ENCODE measurements around the gene CNOT6L.
A peak's percentile ranks its signal among the peaks of the same experiment; 100 is the strongest.

DNA sequence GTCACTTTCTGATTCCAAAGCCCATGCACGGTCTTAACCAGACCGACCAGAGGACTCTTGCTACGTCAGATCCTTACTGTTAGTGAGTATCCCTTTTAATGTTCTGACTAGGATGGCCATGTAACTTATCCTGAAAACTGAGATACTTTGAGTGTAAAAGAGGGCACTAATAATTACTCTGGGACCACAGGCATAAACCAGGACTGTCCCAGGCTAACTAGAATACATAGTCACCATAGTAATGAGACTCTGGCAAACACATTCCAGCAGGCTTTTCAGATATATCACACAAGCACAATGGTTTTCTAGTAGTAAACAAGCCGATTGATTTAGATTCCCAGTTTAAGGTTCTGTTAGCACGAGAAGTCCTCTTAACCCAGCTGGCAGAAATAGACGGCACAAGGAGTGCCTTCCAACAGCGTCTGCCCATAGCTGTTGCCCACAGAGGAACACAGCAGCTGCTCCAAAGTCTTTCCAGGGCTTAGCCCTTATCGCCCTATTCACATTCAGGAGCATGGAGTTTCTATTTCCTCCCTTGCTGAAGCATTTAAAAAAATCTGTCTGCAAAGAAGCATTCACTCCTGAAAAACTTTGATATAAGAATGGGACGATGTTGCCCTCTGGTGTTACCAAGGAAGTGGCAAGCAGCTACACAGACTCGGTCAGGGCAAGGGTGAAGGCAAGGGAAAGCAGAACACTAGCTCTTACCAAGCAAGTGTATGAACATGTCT lies 121.1 kb downstream of the CNOT6L start:
- TF ChIP-seq, protein P1, sequence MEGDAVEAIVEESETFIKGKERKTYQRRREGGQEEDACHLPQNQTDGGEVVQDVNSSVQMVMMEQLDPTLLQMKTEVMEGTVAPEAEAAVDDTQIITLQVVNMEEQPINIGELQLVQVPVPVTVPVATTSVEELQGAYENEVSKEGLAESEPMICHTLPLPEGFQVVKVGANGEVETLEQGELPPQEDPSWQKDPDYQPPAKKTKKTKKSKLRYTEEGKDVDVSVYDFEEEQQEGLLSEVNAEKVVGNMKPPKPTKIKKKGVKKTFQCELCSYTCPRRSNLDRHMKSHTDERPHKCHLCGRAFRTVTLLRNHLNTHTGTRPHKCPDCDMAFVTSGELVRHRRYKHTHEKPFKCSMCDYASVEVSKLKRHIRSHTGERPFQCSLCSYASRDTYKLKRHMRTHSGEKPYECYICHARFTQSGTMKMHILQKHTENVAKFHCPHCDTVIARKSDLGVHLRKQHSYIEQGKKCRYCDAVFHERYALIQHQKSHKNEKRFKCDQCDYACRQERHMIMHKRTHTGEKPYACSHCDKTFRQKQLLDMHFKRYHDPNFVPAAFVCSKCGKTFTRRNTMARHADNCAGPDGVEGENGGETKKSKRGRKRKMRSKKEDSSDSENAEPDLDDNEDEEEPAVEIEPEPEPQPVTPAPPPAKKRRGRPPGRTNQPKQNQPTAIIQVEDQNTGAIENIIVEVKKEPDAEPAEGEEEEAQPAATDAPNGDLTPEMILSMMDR (IDR thresholded peaks at IDR 0.05) = peak; percentile 61
- no peak for TF ChIP-seq ZFX (IDR thresholded peaks at IDR 0.05; ENCODE audit: borderline replicate concordance)
